CD4-positive, alpha-beta T cell treated with Interleukin-21 for 1 hour (primary cell): Measurements from ENCODE around the gene SOWAHB.

Source experiments
- DNase-seq: peaks from one replicate; pipeline ENCODE4 v3.0.0-alpha.2; 2020

Gene SOWAHB

GRCh38 chr4:76897536-76898384 lies at the start of gene SOWAHB:
SOWAHB (minus strand) TSS chr4:76898144; CDS start chr4:76897849, 295 bp downstream.
- peak; percentile 34 for DNase-seq

- no peak for DNase-seq
These were observed 49.4 kb upstream of the SOWAHB start for GRCh38 chr4:76947369-76947768.

- no peak for DNase-seq
These were observed 45.8 kb upstream of the SOWAHB start for GRCh38 chr4:76943790-76944189.

- DNase-seq: no peak
These were observed 45.2 kb upstream of the SOWAHB start for GRCh38 chr4:76943129-76943620.

GRCh38 chr4:76939184-76939583 lies 41.2 kb upstream of the SOWAHB start:
- DNase-seq: no peak

- no peak for DNase-seq
These were observed 33.8 kb upstream of the SOWAHB start for GRCh38 chr4:76931576-76932276.

GRCh38 chr4:76931087-76931486 lies 33.1 kb upstream of the SOWAHB start:
- no peak for DNase-seq

- no peak for DNase-seq
These were observed 32.7 kb upstream of the SOWAHB start for GRCh38 chr4:76930685-76931084.

GRCh38 chr4:76926841-76927240 lies 28.9 kb upstream of the SOWAHB start:
- DNase-seq: no peak

- no peak for DNase-seq
These were observed 25.8 kb upstream of the SOWAHB start for GRCh38 chr4:76923619-76924357.

- no peak for DNase-seq
These were observed 22.8 kb upstream of the SOWAHB start for GRCh38 chr4:76920715-76921114.

GRCh38 chr4:76909711-76910110 lies 11.8 kb upstream of the SOWAHB start:
- DNase-seq: no peak

- DNase-seq: no peak
These were observed 7.6 kb upstream of the SOWAHB start for GRCh38 chr4:76905521-76905920.

- no peak for DNase-seq
These were observed 6.8 kb upstream of the SOWAHB start for GRCh38 chr4:76904646-76905190.

GRCh38 chr4:76902233-76902890 lies 4.4 kb upstream of the SOWAHB start:
- DNase-seq: no peak

- DNase-seq: no peak
These were observed 1.2 kb upstream of the SOWAHB start for GRCh38 chr4:76898949-76899645.

GRCh38 chr4:76898385-76898692 lies 395 bp upstream of the SOWAHB start:
- DNase-seq: no peak

- DNase-seq: peak; percentile 19
These were observed 1.1 kb downstream of the SOWAHB start for GRCh38 chr4:76896614-76897535.

- DNase-seq: no peak
These were observed 1.9 kb downstream of the SOWAHB start for GRCh38 chr4:76896048-76896447.

GRCh38 chr4:76895619-76896018 lies 2.3 kb downstream of the SOWAHB start:
- no peak for DNase-seq
